Spleen (tissue), 7 donors: ENCODE data around the gene ATOH8.

Experiments
- POLR2A ChIP-seq, 3 donors: fragments of 450-650 bp; IDR thresholded peaks; one replicate each; pipeline ENCODE4 v1.5.1; 2017; ENCODE audit warnings: antibody characterized with exemption in 3 of 3, mild to moderate bottlenecking in 1 of 3
- POLR2AphosphoS5 ChIP-seq, 3 donors: sonication (generic); formaldehyde crosslinking; IDR thresholded peaks; one replicate each; pipeline ENCODE4 v1.5.1; 2017; ENCODE audit warnings: antibody characterized with exemption in 3 of 3
- TF ChIP-seq, protein P1 (sequence below), 11 experiments: fragments of 200-600 bp in 7 of 11; fragments of 450-650 bp in 4 of 11; sonication (generic) in 4 of 11; IDR thresholded peaks in 8 of 11; conservative IDR thresholded peaks in 3 of 11; 1 replicate in 7 of 11; 2 replicates in 4 of 11; pipeline versions ENCODE4 v1.4.0 to v1.8.0; 2016 to 2021; ENCODE audit warnings: antibody characterized with exemption in 11 of 11, inconsistent platforms in 4 of 11, mild to moderate bottlenecking in 1 of 11
- donor health status: DM: no; HTN: no; CAD: no; lungs with moderate emphysema.
- donor health status: DM: no; HTN: no; CAD: no.
- donor health status: DM: no; HTN: no; CAD: no.

DNA sequence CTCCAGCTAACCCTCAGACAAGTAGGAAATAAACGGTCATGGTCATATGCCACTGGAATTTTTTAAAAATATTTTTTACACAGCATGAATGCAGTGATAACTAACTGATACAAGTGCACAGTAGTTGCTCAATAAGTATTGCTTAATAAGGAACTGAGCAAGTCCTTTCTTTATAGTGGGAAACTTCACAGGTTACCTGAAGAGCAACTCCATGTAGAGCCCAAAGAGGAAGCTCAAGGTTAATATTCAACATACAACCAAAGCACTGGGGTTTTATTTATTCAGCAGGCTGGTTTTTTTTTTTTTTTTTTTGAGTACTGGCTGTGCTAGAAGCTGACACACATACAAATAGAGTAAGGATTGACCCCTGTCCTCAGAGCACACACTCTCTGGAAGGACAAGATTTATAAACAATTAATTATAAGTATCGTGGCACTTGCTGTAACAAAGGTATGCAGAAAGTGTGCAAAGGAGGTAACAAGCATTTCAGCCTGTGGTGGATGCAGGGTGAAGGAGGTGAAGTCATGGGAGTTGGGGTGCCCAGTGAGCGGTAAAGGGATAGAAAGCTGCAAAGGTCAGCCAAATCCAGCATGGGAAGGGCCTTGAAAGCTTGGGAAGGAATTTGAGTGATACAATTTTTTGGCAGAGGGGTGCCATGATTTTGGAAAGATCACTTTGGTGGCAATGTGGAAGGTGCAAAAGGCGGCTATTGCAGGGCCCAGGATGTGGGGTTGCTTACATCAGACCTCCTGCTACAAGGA, 52.7 kb downstream of the ATOH8 start:
- TF ChIP-seq, protein P1, sequence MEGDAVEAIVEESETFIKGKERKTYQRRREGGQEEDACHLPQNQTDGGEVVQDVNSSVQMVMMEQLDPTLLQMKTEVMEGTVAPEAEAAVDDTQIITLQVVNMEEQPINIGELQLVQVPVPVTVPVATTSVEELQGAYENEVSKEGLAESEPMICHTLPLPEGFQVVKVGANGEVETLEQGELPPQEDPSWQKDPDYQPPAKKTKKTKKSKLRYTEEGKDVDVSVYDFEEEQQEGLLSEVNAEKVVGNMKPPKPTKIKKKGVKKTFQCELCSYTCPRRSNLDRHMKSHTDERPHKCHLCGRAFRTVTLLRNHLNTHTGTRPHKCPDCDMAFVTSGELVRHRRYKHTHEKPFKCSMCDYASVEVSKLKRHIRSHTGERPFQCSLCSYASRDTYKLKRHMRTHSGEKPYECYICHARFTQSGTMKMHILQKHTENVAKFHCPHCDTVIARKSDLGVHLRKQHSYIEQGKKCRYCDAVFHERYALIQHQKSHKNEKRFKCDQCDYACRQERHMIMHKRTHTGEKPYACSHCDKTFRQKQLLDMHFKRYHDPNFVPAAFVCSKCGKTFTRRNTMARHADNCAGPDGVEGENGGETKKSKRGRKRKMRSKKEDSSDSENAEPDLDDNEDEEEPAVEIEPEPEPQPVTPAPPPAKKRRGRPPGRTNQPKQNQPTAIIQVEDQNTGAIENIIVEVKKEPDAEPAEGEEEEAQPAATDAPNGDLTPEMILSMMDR (IDR thresholded peaks at IDR 0.05 in 8 of 11, conservative IDR thresholded peaks at IDR 0.05 in 3 of 11), result no peak
- TF ChIP-seq POLR2AphosphoS5 (IDR thresholded peaks at IDR 0.05) (no peak), POLR2A (IDR thresholded peaks at IDR 0.05) (no peak)
